ENCODE results near the gene BRD7.

Gene BRD7

GRCh38 chr16:50388496-50388895, 19.7 kb upstream of the BRD7 start:
- no peak for DNase-seq

GRCh38 chr16:50386774-50387173, 18.0 kb upstream of the BRD7 start:
- no peak for DNase-seq

- DNase-seq = no peak
Observed at GRCh38 chr16:50386139-50386538, 17.4 kb upstream of the BRD7 start.

- DNase-seq = no peak
Observed at GRCh38 chr16:50384500-50385135, 15.8 kb upstream of the BRD7 start.

- DNase-seq = no peak
Observed at GRCh38 chr16:50381679-50382440, 13.1 kb upstream of the BRD7 start.

GRCh38 chr16:50378417-50378816, 9.6 kb upstream of the BRD7 start:
- DNase-seq = no peak

GRCh38 chr16:50377001-50377400, 8.2 kb upstream of the BRD7 start:
- no peak for DNase-seq

- DNase-seq = no peak
Observed at GRCh38 chr16:50373780-50374179, 5.0 kb upstream of the BRD7 start.

GRCh38 chr16:50373345-50373701, 4.5 kb upstream of the BRD7 start:
- no peak for DNase-seq

- DNase-seq = no peak
Observed at GRCh38 chr16:50372611-50373344, 4.0 kb upstream of the BRD7 start.

- DNase-seq = no peak
Observed at GRCh38 chr16:50371936-50372595, 3.3 kb upstream of the BRD7 start.

- DNase-seq = no peak
Observed at GRCh38 chr16:50371036-50371716, 2.4 kb upstream of the BRD7 start.

- peak; percentile 83 for DNase-seq
Observed at GRCh38 chr16:50369133-50369804, 481 bp upstream of the BRD7 start.

GRCh38 chr16:50367777-50368409, 895 bp downstream of the BRD7 start:
- no peak for DNase-seq

- no peak for DNase-seq
Observed at GRCh38 chr16:50365791-50366575, 2.8 kb downstream of the BRD7 start.

GRCh38 chr16:50363656-50364055, 5.1 kb downstream of the BRD7 start:
- DNase-seq = no peak

GRCh38 chr16:50360779-50361178, 8.0 kb downstream of the BRD7 start:
- no peak for DNase-seq

- no peak for DNase-seq
Observed at GRCh38 chr16:50360033-50360778, 8.6 kb downstream of the BRD7 start.

- no peak for DNase-seq
Observed at GRCh38 chr16:50359626-50360025, 9.2 kb downstream of the BRD7 start.
